ENCODE data around the gene KIAA0930.

- TF ChIP-seq POLR2A (IDR thresholded peaks at IDR 0.05), result no peak
- TF ChIP-seq CTCF (IDR thresholded peaks at IDR 0.05), result no peak
Measured at GRCh38 chr22:45171830-45172229, 68.9 kb downstream of the KIAA0930 start.

All from testis (tissue), 2 donors.